Dermis microvascular lymphatic vessel endothelial cell (primary cell): ENCODE data around the gene GLIS1. TPM values are rescaled to one million over a fixed set of nuclear protein-coding genes. Genes with fewer than 3 reads are reported as not detected.

Source experiments
- DNase-seq, 2 donors: peaks; one replicate each; pipeline versions ENCODE4 v3.0.0 to v3.0.0-alpha.2; 2010; ENCODE audit warnings: low read depth in 2 of 2
- total RNA-seq: library from RNA; depleted of rRNA; stranded (reverse); fragments of >200 nt; gene quantifications from 2 replicates; pipeline ENCODE4 v1.2.1, GENCODE V29; 2014

The GLIS1 gene
- total RNA-seq, 1 donor from 2014 or later, result not detected

DNA sequence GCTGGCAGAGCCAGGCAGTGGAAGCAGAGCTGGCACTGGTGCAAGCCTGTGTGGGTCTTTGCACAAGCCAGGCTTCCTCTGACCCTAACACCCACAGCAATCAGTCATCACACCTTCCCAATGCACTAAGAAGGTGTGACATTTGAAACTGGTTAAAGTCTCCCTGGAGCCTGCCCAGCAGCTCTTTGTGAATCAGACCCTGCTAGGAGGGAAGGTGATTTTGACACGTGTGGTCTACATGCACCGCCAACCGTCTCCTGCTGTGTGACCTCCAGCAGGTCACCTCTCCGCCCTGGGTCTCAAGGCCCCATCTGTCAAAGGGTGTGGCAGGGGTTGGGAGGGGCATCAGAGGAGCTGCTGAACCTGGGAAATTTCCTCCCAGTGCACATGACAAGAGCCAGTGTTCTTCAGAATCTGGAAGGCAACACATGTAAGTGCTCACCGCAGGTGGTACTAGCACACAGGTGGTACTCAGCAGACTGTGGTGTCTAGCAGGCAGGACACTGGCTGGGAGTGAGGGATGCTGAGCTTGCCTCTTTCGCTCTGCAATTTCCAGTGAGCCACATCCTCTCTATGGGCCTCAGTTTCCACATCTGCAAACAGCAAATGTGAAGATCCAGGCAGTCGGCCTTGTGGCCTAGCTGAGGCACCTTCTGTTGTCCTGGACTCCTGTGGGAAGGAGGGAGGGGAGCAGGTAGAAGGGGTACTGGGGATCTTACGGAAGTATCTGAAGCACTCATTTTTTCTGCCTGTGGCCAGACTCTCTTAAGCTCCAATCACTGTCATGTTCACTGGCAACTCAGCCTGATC is 156.5 kb downstream of the GLIS1 start:
- no peak for DNase-seq

DNA sequence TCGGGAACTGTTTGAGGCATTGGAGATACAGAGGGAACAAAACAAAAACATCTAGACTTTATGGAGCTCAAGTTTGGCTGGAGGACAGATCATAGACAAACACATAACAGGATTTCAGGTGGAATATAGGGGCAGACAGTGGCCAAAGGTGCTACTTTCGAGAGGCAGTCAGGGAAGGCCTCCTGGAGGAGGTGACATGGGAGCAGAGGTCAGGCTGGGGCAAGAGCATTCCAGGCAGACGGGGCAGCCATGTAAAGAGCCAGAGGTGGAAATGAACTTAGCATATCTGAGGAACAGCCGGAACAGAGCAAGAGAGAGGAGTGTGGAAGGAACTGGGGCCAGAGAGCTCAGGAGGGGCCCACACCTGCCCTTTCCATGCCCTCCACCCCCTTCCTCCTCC is 157.5 kb downstream of the GLIS1 start:
- DNase-seq, result no peak

DNA sequence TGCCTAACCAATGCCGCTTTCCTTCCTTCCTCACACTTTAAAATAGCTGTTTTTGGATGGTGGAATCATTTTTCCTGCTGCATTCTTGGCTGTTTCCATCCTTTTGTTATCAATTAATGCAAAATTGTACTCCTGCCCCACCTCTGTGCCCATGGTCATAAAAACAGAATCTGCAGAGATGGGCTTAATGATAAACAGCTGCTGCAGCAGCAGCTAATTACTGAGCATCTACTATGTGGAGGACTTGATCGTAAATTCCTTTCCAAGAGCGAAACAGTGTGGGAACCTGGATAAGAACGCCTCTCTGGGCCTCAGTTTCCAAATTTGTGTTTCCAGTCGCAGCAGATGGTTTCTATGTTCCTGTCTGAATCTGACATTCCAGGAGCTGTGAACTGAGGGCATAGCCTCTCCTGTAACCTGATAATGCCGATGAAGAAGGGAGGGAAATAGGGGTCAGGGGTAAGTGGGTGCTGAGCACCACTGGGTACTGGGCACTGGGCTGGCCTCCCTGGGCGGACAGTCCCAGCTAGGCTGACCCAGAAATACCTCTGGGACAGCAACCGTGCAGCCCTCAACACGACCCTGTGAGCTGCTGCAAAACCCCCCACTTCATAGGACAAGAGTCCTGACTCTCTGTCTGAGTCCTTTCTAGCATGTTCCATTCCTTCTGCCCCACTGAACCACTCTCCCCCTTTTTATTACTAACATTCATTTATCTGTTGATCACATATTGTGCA is 158.1 kb downstream of the GLIS1 start:
- DNase-seq, result no peak

DNA sequence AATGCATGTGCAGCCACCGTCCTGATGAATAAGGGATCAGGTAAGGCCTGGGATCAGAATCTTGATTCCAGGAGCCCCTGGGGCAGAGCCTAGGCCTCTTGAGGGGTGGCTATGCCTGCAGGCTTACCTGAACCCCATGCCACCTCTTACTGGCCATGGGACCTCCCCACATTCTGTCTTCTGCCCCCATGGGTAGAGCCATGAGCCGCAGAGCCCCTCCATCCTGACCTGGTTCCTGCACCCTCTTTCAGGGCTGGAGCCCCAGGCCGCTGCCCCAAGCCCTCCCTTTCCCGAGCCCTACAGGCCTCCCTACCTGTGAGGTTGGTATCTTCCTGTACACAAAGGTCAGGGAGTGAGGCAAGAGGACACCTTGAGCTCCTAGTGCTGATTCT is 159.0 kb downstream of the GLIS1 start:
- DNase-seq, result no peak

DNA sequence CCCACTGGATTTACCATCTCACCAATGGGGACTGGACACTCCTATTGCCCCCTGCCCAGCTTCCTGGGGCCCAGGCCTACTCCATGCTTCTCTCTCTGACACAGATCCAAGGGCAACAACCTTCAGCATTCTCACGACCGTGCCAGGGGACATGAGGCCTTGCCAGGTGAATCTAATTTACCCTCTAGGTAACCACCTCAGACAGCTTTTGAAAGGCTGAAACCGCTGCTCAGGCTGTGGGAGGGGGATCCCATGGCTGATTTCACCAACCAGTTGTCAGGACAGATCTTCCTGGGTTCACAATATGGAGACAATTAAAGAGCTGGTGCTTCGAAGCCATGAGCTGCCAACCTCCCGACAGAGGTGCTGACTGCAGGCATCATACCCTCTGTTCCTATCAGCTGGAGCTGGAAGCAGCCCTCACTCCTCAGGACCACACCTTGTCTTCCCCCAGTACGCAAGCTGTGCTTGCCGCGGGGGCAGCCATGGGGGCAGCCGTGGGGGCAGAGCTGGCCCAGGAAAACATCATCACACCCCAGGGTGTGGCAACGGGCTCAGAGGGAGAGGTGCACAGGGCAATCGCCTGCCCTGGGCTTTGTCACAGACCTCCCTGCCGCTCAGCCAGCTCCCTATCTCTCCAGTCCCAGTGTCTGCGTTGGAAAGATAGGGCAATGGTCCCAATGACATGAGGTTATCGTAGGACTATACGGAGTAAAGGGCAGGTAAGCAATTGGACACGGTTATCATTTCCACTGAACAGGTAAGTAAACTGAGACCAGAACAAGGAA is 159.5 kb downstream of the GLIS1 start:
- no peak for DNase-seq

DNA sequence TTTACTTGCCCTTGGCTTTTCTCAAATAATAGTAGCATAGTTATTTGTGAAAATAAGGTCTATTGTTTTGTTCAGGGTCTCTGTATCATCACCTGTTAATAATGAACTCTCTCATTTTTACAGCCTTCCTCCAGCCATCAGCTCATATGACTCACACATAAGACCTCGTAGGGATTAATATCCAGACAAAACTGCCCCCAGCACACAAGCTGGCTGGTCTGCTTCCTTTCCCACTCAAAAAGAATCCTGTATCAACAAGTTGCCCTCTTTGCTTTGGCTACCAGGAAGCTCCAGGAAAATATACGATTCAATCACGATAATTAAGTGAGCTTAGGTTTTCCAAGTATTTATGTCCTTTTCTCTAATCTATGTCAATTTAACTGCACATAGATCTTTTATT is 160.6 kb downstream of the GLIS1 start:
- DNase-seq, result no peak

DNA sequence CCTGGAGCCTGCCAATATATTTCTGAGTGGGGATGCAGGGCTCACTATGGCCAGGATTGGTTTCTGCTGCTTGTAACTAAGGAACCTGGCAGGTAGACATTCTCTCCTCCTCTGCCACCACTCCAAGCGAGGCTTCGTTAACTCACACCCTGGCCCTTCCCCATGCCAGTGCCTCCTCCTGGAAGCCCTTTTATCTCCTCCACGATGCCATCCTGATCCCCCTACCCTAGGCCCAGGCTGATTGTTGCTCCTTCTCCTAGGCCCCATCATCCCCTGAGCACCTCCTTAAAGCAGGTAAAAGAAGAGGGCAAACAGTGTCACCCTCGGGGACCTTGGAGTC is 161.2 kb downstream of the GLIS1 start:
- DNase-seq, result no peak

DNA sequence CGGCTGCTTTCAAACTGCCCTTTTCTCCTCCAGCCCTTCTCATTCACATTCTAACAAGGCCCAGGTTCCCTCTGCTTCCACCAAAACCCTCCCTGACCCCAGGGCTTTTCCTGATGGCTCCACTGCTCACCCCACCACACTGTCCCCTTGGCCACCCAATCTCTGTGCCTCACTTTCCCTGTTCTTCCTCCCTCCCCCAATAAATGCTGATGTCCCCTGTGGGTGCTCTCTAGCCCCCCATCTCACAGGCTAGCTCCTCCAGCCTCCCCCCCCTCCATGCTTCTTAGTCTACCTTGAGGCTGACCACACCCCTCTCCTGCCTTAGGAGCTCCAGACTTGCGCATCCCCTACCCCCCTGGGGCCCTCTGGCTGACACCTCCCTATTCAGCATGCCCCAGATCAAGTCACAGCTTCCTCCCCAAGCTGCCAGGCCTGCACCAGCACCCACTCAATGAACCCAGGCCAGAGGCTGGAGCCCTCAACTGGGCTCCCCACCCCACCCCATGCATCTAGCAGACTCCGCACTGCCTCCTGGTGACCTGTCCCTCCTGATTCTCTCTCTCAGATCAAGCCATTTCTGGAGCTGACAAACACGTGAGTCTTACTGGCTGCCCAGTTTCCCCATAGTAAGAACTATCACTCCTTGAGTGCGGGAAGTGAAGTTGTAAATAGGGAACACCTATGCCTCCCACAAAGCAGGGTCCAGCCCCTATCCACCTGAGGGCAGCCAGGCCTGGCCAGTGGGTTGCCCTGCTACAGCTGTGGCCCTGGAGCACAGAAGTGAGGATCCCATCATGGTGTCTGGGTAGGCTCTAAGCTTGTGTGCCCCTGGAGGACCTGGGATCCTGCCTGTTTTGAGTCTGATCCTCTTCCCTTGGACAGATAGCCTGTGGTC is 161.9 kb downstream of the GLIS1 start:
- DNase-seq, result no peak

DNA sequence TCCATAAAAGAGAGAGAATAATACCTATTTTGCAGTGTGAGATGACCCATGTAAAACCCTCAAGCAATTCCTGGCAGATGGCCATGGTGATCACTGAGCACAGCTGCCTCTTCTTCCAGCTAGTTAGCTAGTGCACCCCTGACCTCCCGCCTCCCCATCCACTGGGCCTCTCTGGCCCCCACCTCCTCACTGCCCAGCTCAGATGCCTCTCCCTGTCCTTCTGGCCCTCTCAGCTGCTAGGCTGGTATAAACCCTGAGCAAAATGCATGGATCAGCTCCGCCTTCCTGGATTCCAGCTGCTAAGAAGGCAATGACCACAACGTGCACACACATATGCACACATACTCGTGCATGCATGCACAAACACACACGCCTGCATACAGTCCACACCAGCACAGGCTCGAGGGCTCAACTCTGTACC is 162.6 kb downstream of the GLIS1 start:
- DNase-seq, result no peak

DNA sequence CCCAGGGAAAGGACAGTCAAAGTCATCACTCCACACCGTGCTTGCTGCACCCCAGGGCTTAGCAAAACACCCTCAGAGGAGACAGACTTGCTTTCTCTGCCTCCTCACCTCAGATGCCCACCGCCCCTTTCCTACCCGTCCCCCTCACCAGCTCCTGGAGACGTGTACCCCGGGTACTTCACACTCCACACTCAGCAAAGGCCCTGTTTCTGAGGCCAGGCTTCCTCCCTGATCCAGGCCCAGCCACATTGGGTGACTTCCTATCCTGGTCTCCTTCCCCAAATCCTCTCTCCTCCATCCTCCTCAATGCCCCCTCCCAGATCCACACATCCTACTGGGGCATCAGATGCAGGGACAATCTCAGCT is 163.0 kb downstream of the GLIS1 start:
- DNase-seq, result no peak

DNA sequence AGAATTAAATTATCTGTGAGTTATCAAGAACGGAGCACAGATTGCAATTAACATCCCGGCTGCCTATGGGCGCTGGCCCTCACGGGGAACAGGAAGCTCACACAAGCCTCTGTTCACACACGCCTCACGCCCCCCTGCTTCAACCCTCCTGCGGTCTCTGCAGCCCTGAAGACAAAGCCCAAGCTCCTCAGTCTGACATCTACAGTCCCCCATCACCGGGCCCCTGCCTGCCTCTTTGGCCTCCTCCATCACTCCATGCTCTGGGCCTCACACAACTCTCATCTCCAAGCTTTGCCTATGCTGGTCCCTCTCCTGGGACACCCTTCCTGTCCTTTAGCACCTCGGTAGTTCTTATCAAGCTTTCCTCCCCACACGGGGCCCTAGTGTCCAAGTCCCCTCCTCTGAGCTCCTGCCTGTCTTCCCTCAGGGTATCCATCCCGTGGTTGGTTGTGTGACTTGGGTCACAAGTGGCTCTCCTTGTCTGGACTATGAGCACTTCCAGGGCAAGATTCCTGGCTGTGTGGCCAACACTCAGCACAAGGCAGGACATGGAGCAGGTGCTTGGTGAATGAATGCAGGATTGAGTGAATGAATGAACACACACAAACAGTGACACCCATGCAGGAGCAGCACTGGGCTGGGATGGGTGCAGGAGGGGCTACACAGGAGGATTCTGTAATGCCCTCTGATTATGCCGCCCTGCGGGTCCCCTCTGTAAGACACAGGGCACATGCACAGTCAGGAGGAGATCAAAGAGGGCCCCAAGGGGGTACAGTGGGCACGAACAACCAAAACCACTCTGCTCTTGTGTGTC is 163.6 kb downstream of the GLIS1 start:
- DNase-seq, result no peak

DNA sequence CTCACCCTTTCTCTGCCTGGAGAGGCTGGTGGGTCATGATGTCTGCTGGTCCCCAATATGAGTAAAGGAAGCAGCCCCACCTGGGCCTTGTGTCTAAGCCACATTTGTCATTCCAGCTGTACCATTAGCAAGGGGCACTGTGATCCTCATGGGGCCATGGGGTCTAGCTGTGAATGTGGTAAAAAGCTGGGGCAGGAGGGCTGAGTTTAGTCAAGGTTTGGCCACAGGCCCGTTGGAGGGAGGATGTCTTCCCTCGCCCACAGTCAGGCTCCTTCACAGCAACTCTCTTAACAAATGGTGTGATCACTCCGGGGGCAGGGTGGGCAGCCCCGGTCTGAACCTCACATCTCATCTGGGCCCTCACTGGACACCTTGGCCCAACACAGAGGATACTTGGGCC is 164.3 kb downstream of the GLIS1 start:
- DNase-seq, result no peak

DNA sequence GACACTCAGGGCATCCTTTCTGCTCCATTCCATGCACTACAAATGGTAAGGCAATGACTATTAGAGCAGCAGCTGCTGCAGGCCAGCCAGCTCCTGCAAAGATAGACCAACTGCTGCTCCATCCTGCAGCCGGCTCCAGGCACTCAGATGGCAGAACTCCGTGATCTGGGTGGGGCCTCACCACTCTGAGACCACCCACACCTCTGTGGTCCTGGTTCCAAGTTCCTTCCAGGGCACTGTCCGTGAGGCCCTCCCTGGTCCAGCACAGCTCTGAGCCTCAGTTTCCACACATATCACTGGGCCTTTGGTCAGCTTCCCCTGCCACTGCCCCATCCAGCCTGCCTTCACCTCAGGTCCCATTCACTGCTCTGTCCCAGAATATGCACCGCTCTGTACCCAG is 165.0 kb downstream of the GLIS1 start:
- DNase-seq, result no peak

DNA sequence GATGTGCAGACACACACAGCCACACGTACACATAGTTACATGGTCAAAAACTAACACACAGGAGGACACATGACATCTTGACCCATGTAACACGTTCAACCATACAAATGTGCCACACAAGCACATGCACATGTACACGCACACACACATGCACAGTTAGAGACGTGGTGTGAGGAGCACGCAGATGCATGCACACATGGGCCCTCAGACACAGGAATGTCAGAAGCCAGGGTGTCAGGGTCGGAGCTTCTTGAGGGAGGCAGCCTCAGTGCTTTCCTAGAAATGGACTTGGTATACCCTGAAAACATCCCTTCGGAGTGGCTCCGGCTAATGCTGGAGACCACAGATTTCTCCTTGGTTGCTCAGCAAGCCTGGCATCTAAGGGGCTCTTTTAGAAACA is 165.4 kb downstream of the GLIS1 start:
- no peak for DNase-seq

DNA sequence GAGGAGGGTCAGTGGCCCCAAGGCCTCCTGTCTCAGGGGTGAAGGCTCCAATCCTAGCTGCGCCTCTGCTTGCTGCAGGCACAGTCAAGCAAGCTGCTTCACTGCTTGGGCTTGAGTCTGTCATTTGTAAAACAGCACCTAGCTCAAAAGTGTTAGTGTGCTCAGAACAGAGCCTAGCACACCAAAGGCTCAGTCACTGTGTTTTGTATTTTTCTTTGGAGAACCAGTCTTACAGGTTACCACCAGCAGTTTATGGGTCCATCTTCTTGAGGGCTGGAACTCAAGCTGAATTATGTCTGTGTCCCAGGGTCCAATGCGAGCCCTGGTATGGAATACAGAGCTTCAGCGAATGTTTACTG is 166.2 kb downstream of the GLIS1 start:
- DNase-seq, result no peak

DNA sequence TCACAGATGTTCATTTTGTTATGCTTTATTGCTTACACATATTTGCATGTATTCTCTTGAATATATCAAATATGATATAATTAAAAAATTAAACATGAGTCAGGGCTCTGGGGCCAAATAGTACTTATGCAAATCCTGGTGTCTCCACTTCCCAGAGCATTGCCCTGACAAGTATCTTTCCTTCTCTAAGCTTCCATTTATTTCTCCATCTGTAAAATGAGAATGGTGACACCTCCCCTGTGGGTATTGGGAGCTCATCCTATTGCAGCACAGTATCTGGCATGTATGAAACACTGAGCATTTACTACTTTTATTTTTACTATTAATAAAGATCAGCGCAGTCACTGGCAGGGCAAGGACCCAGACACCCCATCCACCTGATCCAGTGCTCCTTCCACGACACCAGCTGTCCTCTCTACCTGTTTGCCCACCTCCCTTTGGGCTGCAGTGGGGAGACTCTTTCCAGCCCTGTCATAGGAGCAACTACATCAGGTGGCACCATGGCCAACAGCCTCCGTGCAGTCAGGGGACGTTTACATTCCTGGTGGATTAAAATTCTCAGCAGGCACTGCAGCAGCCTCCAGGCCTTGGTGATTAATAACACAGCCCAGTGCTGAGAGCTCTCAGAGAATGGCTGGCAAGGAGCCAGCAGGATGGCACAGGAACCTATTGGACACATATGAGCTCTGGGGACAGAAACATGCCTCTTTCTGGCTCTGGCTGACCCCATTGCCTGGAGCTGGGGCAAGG is 166.7 kb downstream of the GLIS1 start:
- peak; percentile 18 to 26 for DNase-seq

DNA sequence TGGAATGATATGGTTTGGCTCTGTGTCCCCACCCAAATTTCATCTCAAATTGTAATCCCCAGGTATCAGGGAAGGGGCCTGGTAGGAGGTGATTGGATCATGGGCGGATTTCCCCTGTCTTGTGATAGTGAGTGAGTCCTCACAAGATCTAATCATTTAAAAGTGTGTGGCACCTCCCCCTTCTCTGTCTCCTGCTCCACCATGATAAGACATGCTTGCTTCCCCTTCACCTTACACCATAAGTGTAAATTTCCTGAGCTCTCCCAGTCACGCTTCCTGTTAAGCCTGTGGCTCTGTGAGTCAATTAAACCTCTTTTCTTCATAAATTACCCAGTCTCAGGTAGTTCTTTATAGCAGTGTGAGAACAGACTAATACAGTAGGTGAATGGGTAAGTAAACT is 170.4 kb downstream of the GLIS1 start:
- peak in 1 of 2 donors; percentile 6 for DNase-seq

DNA sequence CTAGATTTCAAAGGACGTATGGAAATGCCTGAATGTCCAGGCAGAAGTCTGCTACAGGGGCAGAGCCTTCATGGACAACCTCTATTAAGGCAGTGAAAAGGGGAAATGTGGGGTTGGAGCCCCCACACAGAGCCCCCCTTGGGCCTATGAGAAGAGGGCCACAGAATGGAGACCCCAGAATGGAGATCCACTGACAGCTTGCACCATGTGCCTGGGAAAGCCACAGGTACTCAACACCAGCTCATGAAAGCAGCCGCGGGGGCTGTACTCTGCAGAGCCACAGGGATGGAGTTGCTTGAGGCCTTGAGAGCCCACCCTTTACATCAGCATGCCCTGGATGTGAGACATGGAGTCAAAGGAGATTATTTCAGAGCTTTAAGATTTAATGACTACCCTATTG is 171.1 kb downstream of the GLIS1 start:
- DNase-seq, result no peak

DNA sequence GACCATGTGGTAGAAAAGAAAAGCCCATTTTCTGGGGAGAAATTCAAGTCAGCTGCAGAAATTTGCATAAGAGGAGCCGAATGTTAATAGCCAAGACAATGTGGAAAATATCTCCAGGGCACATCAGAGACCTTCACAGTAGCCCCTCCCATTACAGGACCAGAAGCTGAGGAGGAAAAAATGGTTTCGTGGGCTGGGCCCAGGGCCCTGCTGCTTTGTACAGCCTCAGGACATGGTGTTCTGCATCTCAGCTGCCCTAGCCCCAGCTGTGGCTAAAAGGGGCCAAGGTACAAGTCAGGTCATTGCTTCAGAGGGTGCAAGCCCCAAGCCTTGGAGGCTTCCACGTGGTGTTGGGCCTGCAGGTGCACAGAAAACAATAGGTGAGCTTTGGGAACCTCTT is 171.5 kb downstream of the GLIS1 start:
- no peak for DNase-seq

DNA sequence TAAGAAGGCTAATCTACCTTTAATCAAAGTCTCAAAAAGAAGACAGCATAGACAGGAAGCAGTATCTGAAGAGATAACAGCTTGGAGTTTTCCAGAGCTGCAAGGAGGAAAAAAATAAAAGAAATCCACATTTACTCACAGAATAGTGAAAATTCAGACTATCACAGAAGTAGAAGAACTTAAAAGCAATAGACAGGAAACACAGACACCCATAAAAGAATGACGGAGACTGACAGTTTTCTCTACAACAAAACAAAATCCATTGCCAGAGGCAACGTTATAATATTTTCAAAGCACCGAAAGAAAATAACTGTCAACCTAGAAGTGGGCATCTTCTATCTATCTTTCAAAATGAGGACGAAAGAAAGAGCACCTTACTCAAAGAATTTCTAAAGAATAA is 175.4 kb downstream of the GLIS1 start:
- no peak for DNase-seq
